Stimulated activated naive CD4-positive, alpha-beta T cell (primary cell): ENCODE data around the gene APOO.

ENCODE experiments used
- DNase-seq, 6 experiments: peaks; one replicate each; lab custom pipeline; 2025; lab: John Stamatoyannopoulos, UW

APOO gene

GRCh38 chrX:23784470-23785331, 123.0 kb downstream of the APOO start:
- DNase-seq, result no peak

- DNase-seq, result peak in 2 of 6 experiments; percentile 25 to 42
Measured at GRCh38 chrX:23783589-23784469, 123.9 kb downstream of the APOO start.
